GM18861 (cell line): Measurements from ENCODE around the gene CIB2.

Experiments
- ATAC-seq: cut with Tn5 transposase; IDR thresholded peaks from one replicate; pipeline ENCODE4 v1.9.1; 2021; ENCODE audit not compliant: unreplicated experiment

Gene CIB2

DNA sequence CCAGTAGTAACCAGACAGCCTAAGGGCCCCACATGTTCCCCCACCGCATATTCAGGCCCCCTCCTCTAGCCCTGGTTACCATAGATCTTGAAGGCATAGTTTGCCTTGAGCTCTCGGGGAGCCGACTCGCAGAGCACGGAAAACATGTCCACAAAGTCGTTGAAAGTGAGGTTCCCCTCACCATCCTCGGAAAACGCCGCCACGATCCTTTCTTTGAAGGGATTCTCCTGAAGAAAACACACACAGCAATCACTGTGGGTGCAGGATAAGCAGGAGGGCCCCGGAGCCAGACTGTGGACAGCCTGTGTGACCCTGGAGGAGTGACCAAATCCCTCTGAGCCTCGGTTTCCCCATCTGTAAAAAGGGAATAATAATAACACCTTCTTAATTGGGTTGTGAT lies 22.1 kb downstream of the CIB2 start:
- no peak for ATAC-seq

GRCh38 chr15:78108300-78109084 lies 22.8 kb downstream of the CIB2 start:
- peak; percentile 43 for ATAC-seq

DNA sequence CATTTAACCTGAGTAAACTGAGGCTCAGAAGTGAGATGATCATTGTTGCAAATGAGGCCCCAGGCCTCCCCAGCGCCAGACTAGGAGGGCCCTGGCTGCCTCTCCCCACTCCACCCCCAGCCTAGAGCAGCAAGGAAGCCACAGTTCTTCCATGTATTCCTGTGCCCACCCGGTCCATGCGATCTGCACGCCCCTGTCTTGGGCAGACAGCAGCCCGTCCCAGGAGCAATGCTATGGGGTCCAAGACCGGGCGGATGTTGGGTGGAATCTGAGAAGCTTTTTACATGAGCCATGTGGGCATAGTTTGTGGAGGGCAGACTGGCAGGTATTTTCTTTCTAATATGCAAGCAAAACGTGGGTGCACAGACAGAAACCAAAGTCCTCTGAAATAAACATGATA lies 23.8 kb downstream of the CIB2 start:
- no peak for ATAC-seq

DNA sequence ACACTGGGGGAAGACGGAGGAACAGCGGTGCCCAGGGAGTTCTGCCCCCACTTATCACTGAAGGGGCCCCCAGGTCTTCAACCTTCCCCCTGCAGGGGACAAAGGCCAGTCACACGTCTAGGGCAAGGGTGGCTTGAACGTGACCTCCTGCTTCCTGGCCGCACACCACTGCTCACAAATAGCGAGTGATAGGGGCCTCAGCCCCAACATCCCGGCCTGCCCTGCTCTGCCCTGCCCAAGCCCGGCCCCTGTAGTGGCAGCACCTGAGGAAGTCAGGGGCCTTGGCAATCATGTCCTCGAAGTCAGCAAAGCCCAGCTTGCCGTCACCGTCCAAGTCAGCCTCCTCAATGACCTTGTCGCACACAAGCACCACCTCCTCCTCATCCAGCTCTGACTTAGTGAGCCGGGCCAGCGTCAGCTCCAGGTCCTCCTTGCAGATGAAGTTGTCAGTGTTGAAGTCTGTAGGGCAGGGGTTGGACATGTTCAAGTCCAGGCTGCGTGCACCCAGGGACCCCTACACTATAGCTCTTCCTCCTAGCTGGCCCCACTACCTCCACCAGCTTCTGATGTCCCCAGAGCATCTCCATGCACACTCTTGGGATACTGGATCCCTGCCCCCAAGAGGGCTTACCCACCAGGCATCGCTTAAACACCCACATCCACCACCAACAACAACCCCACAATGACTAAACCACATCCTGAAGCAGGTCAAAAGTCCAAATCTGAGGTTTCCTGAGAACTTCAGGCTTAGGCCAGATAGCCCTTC lies 25.6 kb downstream of the CIB2 start:
- ATAC-seq: no peak

DNA sequence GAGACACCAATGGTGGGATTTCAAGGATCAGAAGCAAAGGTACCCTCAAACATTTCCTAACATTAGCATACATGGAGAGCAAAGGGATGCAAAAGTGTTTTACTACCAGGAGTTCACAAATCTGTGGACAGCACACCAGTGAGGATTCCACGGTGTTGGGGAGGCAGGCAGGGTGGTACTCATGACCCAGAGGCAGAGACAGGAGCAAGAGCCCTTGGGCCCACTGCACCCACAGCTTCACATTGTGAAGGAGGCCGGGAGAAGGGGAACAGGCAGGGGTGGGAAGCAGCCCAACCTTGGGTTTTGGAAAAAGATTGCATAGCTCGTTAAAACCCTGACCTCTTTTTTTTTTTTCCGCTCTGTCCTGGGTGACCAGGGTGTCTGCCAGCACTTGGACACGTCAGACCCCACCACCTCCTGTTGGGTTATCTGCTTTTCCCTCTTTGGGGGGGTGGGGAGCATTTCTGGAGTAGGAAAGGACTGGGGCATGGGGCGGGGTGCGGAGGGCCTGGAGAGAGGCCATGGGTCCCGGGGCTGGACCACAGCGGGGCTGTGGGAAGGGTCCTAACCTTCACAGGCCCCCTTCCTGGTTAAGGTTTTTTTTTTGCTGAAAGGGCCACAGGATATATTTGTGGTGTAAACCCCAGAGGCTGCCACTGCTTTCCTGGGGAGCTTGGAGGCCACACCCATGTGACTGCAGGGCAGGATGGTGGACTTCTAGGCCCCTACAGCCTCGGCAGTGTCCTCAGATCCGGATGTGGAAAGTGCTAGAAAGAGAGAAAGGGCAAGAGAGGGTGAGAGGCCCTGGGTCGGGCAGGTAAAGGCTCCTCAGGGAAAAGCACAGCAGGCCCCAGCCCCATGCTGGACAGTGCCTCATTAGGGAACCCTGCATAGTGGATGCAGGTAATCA lies 26.4 kb downstream of the CIB2 start:
- ATAC-seq: no peak

GRCh38 chr15:78104119-78104479 lies 27.1 kb downstream of the CIB2 start:
- peak; percentile 4 for ATAC-seq

DNA sequence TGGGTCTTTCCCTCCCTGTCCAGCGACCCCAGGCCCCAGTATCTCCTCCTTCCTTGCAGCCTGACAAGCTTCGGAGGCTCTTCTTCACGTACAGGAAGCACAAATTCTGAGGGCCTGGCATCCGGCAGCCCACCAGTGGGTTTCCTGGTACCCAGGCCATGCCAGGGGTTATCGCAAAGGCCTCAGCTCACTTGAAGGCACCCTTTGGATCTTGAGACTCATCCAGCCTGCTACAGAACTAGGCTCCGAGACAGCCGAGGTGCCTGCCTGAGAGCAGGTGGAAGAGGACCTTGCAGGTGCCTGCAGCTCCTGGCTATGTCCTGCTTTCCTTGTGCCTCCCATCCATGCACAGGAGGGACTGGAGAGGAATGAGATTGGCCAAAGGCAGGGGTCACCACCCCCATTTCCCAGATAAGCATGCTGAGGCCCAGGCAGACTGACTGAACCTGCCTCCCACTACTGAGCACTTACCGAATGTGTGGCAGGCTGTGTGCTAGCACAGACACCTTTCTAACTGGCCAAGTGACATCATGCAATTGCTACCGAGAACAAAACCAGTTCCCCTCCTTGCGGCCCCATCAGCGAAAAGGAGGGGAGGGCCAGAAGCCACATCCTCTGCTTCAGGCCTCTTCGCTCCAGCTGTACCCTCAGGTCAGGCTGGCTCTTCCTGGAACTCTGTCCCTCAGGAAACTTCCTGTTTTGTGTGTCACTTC lies 27.7 kb downstream of the CIB2 start:
- peak; percentile 68 for ATAC-seq

DNA sequence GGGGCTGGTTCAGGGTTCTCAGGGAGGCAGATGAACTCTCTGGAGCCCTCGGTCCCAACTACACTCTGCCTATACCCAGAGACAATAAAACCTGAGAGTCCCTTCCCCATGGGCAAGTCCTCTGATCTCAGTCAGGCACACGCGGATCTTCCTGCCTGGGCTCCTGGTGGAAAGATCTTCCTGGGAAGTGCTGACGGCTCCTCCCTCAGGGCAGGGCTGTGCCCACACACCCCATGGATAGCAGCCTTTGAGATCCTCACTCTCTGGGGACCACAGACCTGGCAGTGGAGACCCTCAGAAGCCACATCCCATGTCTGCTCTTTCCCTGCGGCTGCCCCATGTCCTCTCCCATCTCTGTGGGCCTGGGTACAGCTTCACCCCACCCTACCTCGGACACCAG lies 28.5 kb downstream of the CIB2 start:
- no peak for ATAC-seq

DNA sequence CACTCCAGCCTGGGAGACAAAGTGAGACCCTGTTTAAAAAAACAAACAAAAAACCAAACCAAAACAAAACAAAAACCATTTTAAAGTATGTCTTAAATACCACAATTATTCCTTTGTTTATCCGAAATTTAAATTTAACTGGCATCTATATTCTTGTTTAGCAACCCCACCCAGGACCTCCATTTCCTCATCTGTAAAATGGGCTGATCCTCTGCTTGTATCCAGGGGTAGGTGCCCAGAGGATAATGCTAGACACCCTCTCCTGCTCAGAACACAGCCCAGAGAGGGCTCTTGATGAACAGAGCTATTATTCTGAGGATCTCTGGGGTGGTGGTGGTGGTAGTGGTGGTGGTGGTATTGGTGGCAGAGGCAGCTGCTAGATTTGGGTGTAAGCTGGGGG lies 29.0 kb downstream of the CIB2 start:
- ATAC-seq: no peak

GRCh38 chr15:78101423-78102105 lies 29.7 kb downstream of the CIB2 start:
- no peak for ATAC-seq

DNA sequence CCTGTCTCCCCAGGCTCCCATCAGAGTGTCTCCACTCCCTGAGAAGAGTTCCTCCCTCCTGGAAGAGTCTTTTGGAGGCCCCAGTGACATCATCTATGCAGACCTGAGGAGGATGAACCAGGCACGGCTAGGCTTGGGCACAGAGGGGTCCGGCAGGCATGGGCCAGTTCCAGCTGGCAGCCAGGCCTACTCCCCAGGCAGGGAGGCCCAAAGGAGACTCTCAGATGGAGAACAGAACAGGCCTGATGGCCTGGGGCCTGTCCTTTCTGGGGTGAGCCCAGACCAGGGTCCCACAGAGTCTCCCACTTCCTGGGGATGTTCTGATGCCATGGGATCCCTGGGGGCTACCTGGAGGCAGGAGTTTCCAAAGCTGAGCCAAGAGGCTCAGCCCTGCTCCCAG lies 30.4 kb downstream of the CIB2 start:
- no peak for ATAC-seq

- no peak for ATAC-seq
Measured at GRCh38 chr15:78098131-78098755, 33.0 kb downstream of the CIB2 start.

- no peak for ATAC-seq
Measured at GRCh38 chr15:78097667-78098066, 33.6 kb downstream of the CIB2 start.

DNA sequence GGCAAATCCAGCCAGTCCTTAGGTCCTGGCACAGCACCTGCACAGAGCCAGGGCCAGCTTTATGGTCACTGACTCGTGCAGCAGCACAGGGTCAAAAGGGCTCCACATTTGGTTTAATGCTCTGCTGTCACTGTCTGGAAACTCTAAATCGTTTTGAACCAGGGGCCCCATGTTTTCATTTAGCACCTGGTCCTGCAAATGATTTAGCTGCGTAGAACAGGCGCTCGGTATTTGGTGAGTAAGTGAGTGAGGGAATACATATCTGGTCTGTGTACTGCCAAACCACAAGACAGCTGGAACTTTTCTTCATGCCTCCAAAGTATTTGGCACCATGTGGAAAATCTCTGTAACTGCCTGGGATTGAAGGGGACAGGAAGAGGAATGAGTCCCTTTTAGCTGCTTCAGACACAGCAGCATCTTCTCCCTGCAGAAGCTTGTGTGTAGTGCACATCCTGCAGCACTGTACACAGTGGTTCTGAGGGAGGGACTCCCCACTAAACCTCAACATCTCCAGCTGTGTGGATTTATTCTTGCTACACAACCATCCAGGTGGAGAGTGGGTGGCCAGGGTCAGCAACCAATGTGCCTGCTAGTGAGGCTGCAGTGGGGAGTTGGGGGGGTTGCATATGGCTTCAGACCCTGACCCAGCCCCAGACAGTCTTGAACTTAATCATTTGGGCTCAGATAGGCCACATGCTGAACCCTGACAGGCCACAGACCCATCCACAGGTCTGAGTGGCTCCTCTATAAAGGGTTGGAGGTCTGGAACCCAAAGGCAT lies 37.8 kb downstream of the CIB2 start:
- ATAC-seq: no peak

DNA sequence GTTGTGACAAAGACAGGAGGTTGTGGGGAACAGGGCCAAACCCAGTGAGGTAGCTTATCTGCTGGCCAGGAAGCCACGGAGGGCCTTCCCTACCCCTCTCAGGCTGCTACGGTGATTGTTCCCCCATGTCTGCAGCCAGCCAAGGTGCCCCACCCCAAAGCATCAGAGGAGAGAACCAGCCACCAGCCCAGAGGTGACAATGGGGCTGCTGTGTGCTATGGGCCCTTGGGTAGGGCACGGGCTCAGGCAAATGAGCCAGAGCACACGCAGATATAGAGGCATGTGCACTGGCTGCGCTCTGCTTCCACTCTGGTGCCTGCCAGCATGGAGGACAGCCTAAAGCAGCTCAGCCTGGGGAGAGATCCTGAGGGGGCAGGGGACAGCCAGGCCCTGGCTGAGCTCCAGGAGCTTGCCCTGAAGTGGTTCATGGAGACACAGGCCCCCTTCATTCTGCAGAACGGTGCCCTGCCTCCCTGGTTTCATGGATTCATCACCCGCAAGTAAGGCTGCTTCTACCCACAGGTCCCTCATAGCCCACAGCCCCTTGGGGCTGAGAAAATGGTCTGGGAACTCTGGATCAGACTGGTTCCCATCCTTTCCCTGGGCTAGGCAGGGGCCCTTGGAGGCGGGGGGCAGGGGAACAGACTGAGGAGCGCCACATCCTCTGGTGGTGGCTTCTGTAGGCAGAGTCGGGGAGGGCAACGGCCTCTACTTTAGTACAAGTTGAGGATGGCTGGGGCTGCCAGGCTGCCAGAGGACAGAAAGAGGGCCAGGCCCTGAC lies 38.8 kb downstream of the CIB2 start, which contains the start of gene SH2D7:
TSS of gene SH2D7 (plus strand) at position 301 of the 781 bp plus-strand sequence. CDS start at position 325, 24 bp downstream.
- no peak for ATAC-seq

GRCh38 chr15:78090422-78091063 lies 40.7 kb downstream of the CIB2 start:
- ATAC-seq: no peak

DNA sequence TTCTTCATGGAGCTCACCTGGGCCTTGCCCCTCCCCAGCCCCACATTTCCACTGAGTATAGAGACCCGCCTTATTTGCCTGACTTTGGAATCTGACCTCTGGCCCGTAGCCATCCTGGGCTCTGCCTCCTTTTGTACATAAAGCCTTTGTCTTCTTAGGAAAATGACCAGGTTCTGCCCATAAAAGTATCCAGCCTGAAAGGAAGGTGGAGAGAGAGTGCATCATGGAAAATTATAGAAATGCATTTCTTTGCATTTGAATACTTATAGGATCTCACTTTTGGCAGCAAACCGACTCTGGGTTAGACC lies 42.5 kb downstream of the CIB2 start:
- ATAC-seq: no peak
